GM19467 (cell line): Measurements from ENCODE around the gene PLB1.
"Not testable (repeated sequence)": the region's sequence is repeated elsewhere in the genome, so short reads cannot be mapped to it uniquely, and the experiment has no call there.

ENCODE experiments used
- ATAC-seq: cut with Tn5 transposase; IDR thresholded peaks from one replicate; pipeline ENCODE4 v1.9.1; 2021; ENCODE audit warnings: mild to moderate bottlenecking, moderate library complexity; ENCODE audit not compliant: unreplicated experiment

The PLB1 gene

GRCh38 chr2:28528206-28528605 lies 32.3 kb downstream of the PLB1 start:
- no peak for ATAC-seq

GRCh38 chr2:28530782-28531181 lies 34.9 kb downstream of the PLB1 start:
- ATAC-seq = no peak

GRCh38 chr2:28532399-28532798 lies 36.5 kb downstream of the PLB1 start:
- no peak for ATAC-seq

GRCh38 chr2:28533044-28533680 lies 37.3 kb downstream of the PLB1 start:
- ATAC-seq = no peak

GRCh38 chr2:28534817-28535216 lies 39.0 kb downstream of the PLB1 start:
- ATAC-seq = no peak

GRCh38 chr2:28538134-28538533 lies 42.3 kb downstream of the PLB1 start:
- no peak for ATAC-seq

GRCh38 chr2:28538652-28539051 lies 42.8 kb downstream of the PLB1 start:
- ATAC-seq = no peak

GRCh38 chr2:28539118-28539541 lies 43.3 kb downstream of the PLB1 start:
- no peak for ATAC-seq

GRCh38 chr2:28543316-28544035 lies 47.6 kb downstream of the PLB1 start:
- ATAC-seq = no peak

- no peak for ATAC-seq
These were observed 48.1 kb downstream of the PLB1 start for GRCh38 chr2:28544036-28544346.

- no peak for ATAC-seq
These were observed 48.6 kb downstream of the PLB1 start for GRCh38 chr2:28544405-28544921.

- no peak for ATAC-seq
These were observed 49.2 kb downstream of the PLB1 start for GRCh38 chr2:28544922-28545589.

GRCh38 chr2:28545590-28546200 lies 49.8 kb downstream of the PLB1 start:
- no peak for ATAC-seq

GRCh38 chr2:28546242-28546641 lies 50.4 kb downstream of the PLB1 start:
- ATAC-seq = no peak

GRCh38 chr2:28547223-28547860 lies 51.5 kb downstream of the PLB1 start:
- no peak for ATAC-seq

- no peak for ATAC-seq
These were observed 52.2 kb downstream of the PLB1 start for GRCh38 chr2:28547906-28548600.

- not testable (repeated sequence) for ATAC-seq
These were observed 54.5 kb downstream of the PLB1 start for GRCh38 chr2:28550345-28550744.

- no peak for ATAC-seq
These were observed 56.4 kb downstream of the PLB1 start for GRCh38 chr2:28552045-28552823.

- ATAC-seq = no peak
These were observed 60.4 kb downstream of the PLB1 start for GRCh38 chr2:28556303-28556702.
